Endothelial cell of umbilical vein (primary cell): ENCODE measurements around the gene TBC1D4. TPM values are rescaled to one million over a fixed set of nuclear protein-coding genes. Genes with fewer than 3 reads are reported as not detected.

Experiments
- BruUV-seq: library from RNA; stranded (reverse); fragments of 400-500 nt; replicated peaks from 2 replicates; lab custom pipeline; 2021; lab: Mats Ljungman, UMichigan
- CTCF ChIA-PET: fragments of 300-600, 350-600 bp; sonication (Branson Sonifier 250); formaldehyde crosslinking; loops from one replicate; lab custom pipeline; 2021; ENCODE audit warnings: antibody characterized with exemption, inconsistent platforms; lab: Charles Lee
- POLR2A ChIA-PET: fragments of 300-600, 350-600 bp; sonication (Branson Sonifier 250); formaldehyde crosslinking; loops from one replicate; lab custom pipeline; 2021; ENCODE audit warnings: antibody characterized with exemption, inconsistent platforms; lab: Charles Lee
- DNase-seq: peaks from one replicate; pipeline ENCODE4 v3.0.0-alpha.2; 2011; ENCODE audit warnings: low read depth, low spot score
- FAIRE-seq: peaks from 2 replicates; lab custom pipeline; 2011; peaks lifted over from hg19 to GRCh38; lab: Jason Lieb, UNC
- H2AFZ ChIP-seq: 2 replicates; pipeline ENCODE4 v1.6.0; 2012; ENCODE audit warnings: low read depth, low read length, control low read depth, inconsistent platforms
- H3K27ac ChIP-seq: 2 replicates; pipeline ENCODE4 v1.5.1; 2011; ENCODE audit warnings: low read depth, mild to moderate bottlenecking, control low read depth, low read length, moderate library complexity; ENCODE audit not compliant: insufficient read depth
- H3K27me3 ChIP-seq, 2 experiments: 2 replicates each; pipeline versions ENCODE4 v1.6.0 to v1.6.1; 2011; ENCODE audit warnings: low read length in 2 of 2, mixed read lengths in 1 of 2; ENCODE audit not compliant: control insufficient read depth in 2 of 2, insufficient read depth in 2 of 2
- H3K36me3 ChIP-seq, 2 experiments: 2 replicates in 1 of 2; 3 replicates in 1 of 2; pipeline ENCODE4 v1.5.1; 2011; ENCODE audit warnings: low read length in 2 of 2, mild to moderate bottlenecking in 1 of 2, moderate library complexity in 1 of 2; ENCODE audit not compliant: control insufficient read depth in 2 of 2, insufficient read depth in 2 of 2; ENCODE audit errors: extremely low read depth in 1 of 2
- H3K4me1 ChIP-seq: 3 replicates; pipeline ENCODE4 v1.5.1; 2011; ENCODE audit warnings: mild to moderate bottlenecking, low read length; ENCODE audit not compliant: control insufficient read depth, insufficient read depth; ENCODE audit errors: extremely low read depth
- H3K4me2 ChIP-seq: 2 replicates; pipeline ENCODE4 v1.6.1; 2011; ENCODE audit warnings: low read length, control low read depth, mixed read lengths; ENCODE audit not compliant: insufficient read depth
- H3K4me3 ChIP-seq, 3 experiments: fragments of 200-600 bp in 1 of 3; sonication (generic), shearing (Covaris generic) in 1 of 3; replicated peaks in 1 of 3; 2 replicates each; pipeline ENCODE4 v1.5.1; 2011 to 2016; ENCODE audit warnings: control low read depth in 3 of 3, low read length in 3 of 3, mild to moderate bottlenecking in 2 of 3, inconsistent platforms in 1 of 3, low read depth in 1 of 3, moderate library complexity in 1 of 3; ENCODE audit not compliant: insufficient read depth in 1 of 3
- H3K79me2 ChIP-seq: 2 replicates; pipeline ENCODE4 v1.6.0; 2012; ENCODE audit warnings: low read length, inconsistent platforms; ENCODE audit not compliant: control insufficient read depth, insufficient read depth
- H3K9ac ChIP-seq: replicated peaks from 2 replicates; pipeline ENCODE3; 2011; ENCODE audit warnings: low read length, control low read depth; ENCODE audit not compliant: insufficient read depth; ENCODE audit errors: extremely low read depth
- H3K9me1 ChIP-seq: replicated peaks from 3 replicates; pipeline ENCODE4 v1.6.0; 2011; ENCODE audit warnings: mild to moderate bottlenecking, low read length; ENCODE audit not compliant: control insufficient read depth, insufficient read depth; ENCODE audit errors: extremely low read depth
- H3K9me3 ChIP-seq: replicated peaks from 2 replicates; pipeline ENCODE4 v1.5.1; 2012; ENCODE audit warnings: low read length, inconsistent platforms; ENCODE audit not compliant: control insufficient read depth, insufficient read depth
- H4K20me1 ChIP-seq: replicated peaks from 2 replicates; pipeline ENCODE3; 2011; ENCODE audit warnings: mild to moderate bottlenecking, low read length; ENCODE audit not compliant: control insufficient read depth, insufficient read depth; ENCODE audit errors: extremely low read depth
- EZH2 ChIP-seq: IDR thresholded peaks from 2 replicates; pipeline ENCODE4 v1.6.1; 2012; ENCODE audit warnings: borderline replicate concordance, low read depth, mild to moderate bottlenecking, moderate library complexity, low read length, inconsistent platforms; ENCODE audit not compliant: severe bottlenecking
- FOS ChIP-seq: IDR thresholded peaks from 2 replicates; pipeline ENCODE4 v1.6.1; 2011; ENCODE audit warnings: mild to moderate bottlenecking, low read length, moderate library complexity, borderline replicate concordance; ENCODE audit not compliant: insufficient read depth
- GATA2 ChIP-seq: IDR thresholded peaks from 2 replicates; pipeline ENCODE4 v1.7.0; 2011; ENCODE audit warnings: low read depth, mild to moderate bottlenecking, moderate library complexity, mixed read lengths, low read length; ENCODE audit not compliant: insufficient read length, insufficient read depth
- JUN ChIP-seq: IDR thresholded peaks from 2 replicates; pipeline ENCODE4 v1.6.1; 2011; ENCODE audit warnings: borderline replicate concordance, low read depth; ENCODE audit not compliant: insufficient read length, insufficient read depth
- MYC ChIP-seq: IDR thresholded peaks from one replicate; pipeline ENCODE4 v1.6.1; 2011; ENCODE audit warnings: mild to moderate bottlenecking, low read depth, low read length
- POLR2A ChIP-seq: IDR thresholded peaks from 2 replicates; pipeline ENCODE4 v1.6.1; 2012; ENCODE audit warnings: low read depth, mild to moderate bottlenecking, control low read depth, low read length
- POLR2AphosphoS5 ChIP-seq: IDR thresholded peaks from 2 replicates; pipeline ENCODE4 v1.6.1; 2012; ENCODE audit warnings: low read depth, mild to moderate bottlenecking, control low read depth, low read length, moderate library complexity; ENCODE audit not compliant: insufficient read depth
- dilution Hi-C: fragments of 300-500 bp; cut with MboI; formaldehyde crosslinking; loops from one replicate; pipeline ENCODE4 v1.15.0; 2019; ENCODE audit warnings: low sequenced_read_pairs; ENCODE audit not compliant: extremely low pct_ligation_motif_present
- intact Hi-C: fragments of 100-400 bp; cut with micrococcal nuclease; formaldehyde crosslinking; loops from one replicate; pipeline ENCODE4 v1.10.0; 2022
- polyA plus RNA-seq, 4 experiments: library from polyadenylated mRNA; depleted of rRNA in 3 of 4; stranded (reverse) in 3 of 4; unstranded in 1 of 4; fragments of >200 nt; gene quantifications; 2 replicates each; pipeline versions ENCODE4 v1.2.1 to v1.2.3, GENCODE V29; 2011 to 2012; ENCODE audit warnings: missing spikeins in 1 of 4
- total RNA-seq: library from RNA; stranded (reverse); gene quantifications from 2 replicates; pipeline ENCODE4 v1.2.3, GENCODE V29; 2021
- TF ChIP-seq, protein P1 (sequence below), 2 donors: IDR thresholded peaks; 1 replicate in 1 of 2; 2 replicates in 1 of 2; pipeline ENCODE4 v1.5.1; 2011; ENCODE audit warnings: low read length in 2 of 2, mild to moderate bottlenecking in 2 of 2, moderate library complexity in 2 of 2, control low read depth in 1 of 2, inconsistent platforms in 1 of 2, low read depth in 1 of 2; ENCODE audit not compliant: insufficient read depth in 1 of 2; ENCODE audit errors: extremely low read depth in 1 of 2
- TF ChIP-seq, protein P2 (sequence below): IDR thresholded peaks from 2 replicates; pipeline ENCODE4 v1.6.1; 2011; ENCODE audit not compliant: insufficient read depth, insufficient read length

TBC1D4 gene
- total and polyA plus RNA-seq, 2 donors (not counting 3 experiments of a cell fraction or from before 2014, with no cell fraction given), result 58.3 to 81.0 TPM

DNA sequence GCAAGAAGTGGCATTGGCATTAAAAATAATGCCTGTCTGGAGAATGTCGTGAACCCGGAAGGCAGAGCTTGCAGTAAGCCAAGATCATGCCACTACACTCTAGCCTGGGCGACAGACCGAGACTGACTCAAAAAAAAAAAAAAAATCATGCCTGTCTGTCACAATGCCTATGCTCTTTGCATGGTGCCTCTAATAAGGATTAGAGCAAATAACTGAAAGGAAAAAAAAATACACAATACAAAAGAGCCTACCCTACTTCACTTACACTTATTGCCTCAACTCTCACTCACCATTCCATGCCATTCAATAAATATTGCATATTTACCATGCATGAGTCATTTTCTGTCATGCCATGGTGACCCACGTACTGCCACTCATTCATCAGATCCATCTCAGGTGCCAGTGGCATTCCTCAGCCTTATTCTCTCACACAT lies 49.1 kb downstream of the TBC1D4 start:
- intact Hi-C loops, result no loop called here
- CTCF ChIA-PET, result no interaction called here

More for the DNA sequence above, 49.1 kb downstream of the TBC1D4 start:
- H3K4me3 ChIP-seq, result no peak overlapping the region
- H3K4me2 ChIP-seq, result no peak overlapping the region
- H4K20me1 ChIP-seq, result no peaks in the 10 kb centered on the region
- DNase-seq (no peak), FAIRE-seq (no peak)
- no peaks in the 10 kb centered on the region for H3K9me3 ChIP-seq
- H2AFZ ChIP-seq, result no peak overlapping the region
- H3K9ac ChIP-seq, result no peak overlapping the region
- POLR2A ChIA-PET, result no interaction called here
- peaks cover 3% of the 10 kb centered on the region for H3K79me2 ChIP-seq
- BruUV-seq, result no TSS peak
- H3K9me1 ChIP-seq, result no peaks in the 10 kb centered on the region
- no peak for TF ChIP-seq GATA2
- TF ChIP-seq, protein P1, sequence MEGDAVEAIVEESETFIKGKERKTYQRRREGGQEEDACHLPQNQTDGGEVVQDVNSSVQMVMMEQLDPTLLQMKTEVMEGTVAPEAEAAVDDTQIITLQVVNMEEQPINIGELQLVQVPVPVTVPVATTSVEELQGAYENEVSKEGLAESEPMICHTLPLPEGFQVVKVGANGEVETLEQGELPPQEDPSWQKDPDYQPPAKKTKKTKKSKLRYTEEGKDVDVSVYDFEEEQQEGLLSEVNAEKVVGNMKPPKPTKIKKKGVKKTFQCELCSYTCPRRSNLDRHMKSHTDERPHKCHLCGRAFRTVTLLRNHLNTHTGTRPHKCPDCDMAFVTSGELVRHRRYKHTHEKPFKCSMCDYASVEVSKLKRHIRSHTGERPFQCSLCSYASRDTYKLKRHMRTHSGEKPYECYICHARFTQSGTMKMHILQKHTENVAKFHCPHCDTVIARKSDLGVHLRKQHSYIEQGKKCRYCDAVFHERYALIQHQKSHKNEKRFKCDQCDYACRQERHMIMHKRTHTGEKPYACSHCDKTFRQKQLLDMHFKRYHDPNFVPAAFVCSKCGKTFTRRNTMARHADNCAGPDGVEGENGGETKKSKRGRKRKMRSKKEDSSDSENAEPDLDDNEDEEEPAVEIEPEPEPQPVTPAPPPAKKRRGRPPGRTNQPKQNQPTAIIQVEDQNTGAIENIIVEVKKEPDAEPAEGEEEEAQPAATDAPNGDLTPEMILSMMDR (IDR thresholded peaks at IDR 0.05; ENCODE audit: extremely low read depth in 1 of 2, insufficient read depth in 1 of 2, low read depth in 1 of 2, low read length in 2 of 2), result no peak
- no peak for TF ChIP-seq EZH2
- no peak for TF ChIP-seq MYC
- TF ChIP-seq, protein P2, sequence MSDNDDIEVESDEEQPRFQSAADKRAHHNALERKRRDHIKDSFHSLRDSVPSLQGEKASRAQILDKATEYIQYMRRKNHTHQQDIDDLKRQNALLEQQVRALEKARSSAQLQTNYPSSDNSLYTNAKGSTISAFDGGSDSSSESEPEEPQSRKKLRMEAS, result no peak
- no peak for TF ChIP-seq JUN
- TF ChIP-seq POLR2A, result no peak
- TF ChIP-seq POLR2AphosphoS5, result no peak
- no peak for TF ChIP-seq FOS
- H3K4me1 ChIP-seq, result no peaks in the 10 kb centered on the region
- H3K36me3 ChIP-seq, result no peaks in the 10 kb centered on the region
- dilution Hi-C loops, result no loop called here
- no peak overlapping the region for H3K27ac ChIP-seq
- H3K27me3 ChIP-seq, result no peaks in the 10 kb centered on the region
